ENCODE results near the gene PTPRN2.

DNA sequence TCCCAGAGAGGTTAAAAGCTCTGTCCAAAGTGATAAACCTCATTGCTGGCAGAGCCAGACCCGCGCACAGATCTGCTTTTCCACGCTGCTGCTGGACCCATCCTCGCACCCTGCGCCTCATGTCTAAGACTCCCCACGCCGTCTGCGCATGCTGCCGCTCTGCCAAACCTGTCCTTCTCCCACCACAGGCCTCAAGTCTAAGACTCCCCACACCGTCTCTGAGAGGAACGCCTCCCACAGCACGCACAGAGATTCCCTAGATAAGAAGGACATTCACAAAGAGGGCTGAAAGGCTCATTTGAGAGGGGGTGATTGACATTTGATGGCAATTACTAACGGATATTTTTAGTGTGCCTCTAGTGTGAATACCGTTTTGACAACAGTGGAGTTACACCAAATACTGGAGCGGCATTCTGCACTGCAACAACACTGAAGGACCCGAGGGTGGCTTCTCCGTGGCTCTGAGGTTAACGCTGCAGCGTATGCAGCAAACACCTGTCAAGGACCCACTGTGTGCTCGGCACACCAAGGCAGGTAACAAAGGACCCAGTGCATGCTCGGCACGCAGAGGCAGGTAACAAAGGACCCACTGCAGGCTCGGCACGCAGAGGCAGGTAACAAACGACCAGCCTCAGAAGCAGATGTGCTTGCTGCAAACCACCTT, 1019.4 kb downstream of the PTPRN2 start:
- TF ChIP-seq, protein P1, sequence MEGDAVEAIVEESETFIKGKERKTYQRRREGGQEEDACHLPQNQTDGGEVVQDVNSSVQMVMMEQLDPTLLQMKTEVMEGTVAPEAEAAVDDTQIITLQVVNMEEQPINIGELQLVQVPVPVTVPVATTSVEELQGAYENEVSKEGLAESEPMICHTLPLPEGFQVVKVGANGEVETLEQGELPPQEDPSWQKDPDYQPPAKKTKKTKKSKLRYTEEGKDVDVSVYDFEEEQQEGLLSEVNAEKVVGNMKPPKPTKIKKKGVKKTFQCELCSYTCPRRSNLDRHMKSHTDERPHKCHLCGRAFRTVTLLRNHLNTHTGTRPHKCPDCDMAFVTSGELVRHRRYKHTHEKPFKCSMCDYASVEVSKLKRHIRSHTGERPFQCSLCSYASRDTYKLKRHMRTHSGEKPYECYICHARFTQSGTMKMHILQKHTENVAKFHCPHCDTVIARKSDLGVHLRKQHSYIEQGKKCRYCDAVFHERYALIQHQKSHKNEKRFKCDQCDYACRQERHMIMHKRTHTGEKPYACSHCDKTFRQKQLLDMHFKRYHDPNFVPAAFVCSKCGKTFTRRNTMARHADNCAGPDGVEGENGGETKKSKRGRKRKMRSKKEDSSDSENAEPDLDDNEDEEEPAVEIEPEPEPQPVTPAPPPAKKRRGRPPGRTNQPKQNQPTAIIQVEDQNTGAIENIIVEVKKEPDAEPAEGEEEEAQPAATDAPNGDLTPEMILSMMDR (IDR thresholded peaks at IDR 0.05; ENCODE audit: extremely low read depth in 1 of 2, insufficient read depth in 1 of 2, low read depth in 1 of 2, low read length in 2 of 2): no peak
- TF ChIP-seq POLR2A (IDR thresholded peaks at IDR 0.05; ENCODE audit: low read depth, low read length) (no peak), POLR2AphosphoS5 (IDR thresholded peaks at IDR 0.05; ENCODE audit: insufficient read depth, low read depth, low read length) (no peak), MYC (IDR thresholded peaks at IDR 0.05; ENCODE audit: low read depth, low read length) (no peak)

All from endothelial cell of umbilical vein (primary cell).